ENCODE results near the gene HOXD13.

Gene HOXD13

GRCh38 chr2:176126929-176127773 lies 34.6 kb downstream of the HOXD13 start:
- no peaks in the 10 kb centered on the region for H3K9me2 ChIP-seq (replicated peaks; ENCODE audit: control insufficient read depth, low read length)
- H3K79me2 ChIP-seq (ENCODE audit: control insufficient read depth, low read length), result no peaks in the 10 kb centered on the region
- no peaks in the 10 kb centered on the region for H3K4me1 ChIP-seq (ENCODE audit: control insufficient read depth, low read length)
- no peaks in the 10 kb centered on the region for H3K9me3 ChIP-seq (ENCODE audit: control insufficient read depth, insufficient read depth, low read length)
- no peaks in the 10 kb centered on the region for H3F3A ChIP-seq (ENCODE audit: control insufficient read depth, insufficient read depth)
- H3K27me3 ChIP-seq (ENCODE audit: control insufficient read depth, low read length), result peaks cover 11% of the 10 kb centered on the region; the same call in 1 of the 2 replicates
- H3K27ac ChIP-seq (ENCODE audit: low read depth, low read length), result no peak overlapping the region
- H3K4me2 ChIP-seq (ENCODE audit: low read length), result no peak overlapping the region
- TF ChIP-seq CTCF (IDR thresholded peaks at IDR 0.05; ENCODE audit: low read depth, low read length, poor library complexity, severe bottlenecking) (peak; percentile 83), EZH2phosphoT487 (IDR thresholded peaks at IDR 0.05; ENCODE audit: borderline replicate concordance, low read length) (no peak)
- H4K20me1 ChIP-seq (ENCODE audit: control insufficient read depth, insufficient read depth, low read depth, low read length), result no peaks in the 10 kb centered on the region
- H3K36me3 ChIP-seq (ENCODE audit: control insufficient read depth, low read length), result no peaks in the 10 kb centered on the region
- no peak overlapping the region for H3K4me3 ChIP-seq (ENCODE audit: low read length)

- Histone ChIP-seq H3K4me1 (ENCODE audit: control insufficient read depth, low read length) (no peaks in the 10 kb centered on the region), H3K79me2 (ENCODE audit: control insufficient read depth, low read length) (no peaks in the 10 kb centered on the region), H3K27ac (ENCODE audit: low read depth, low read length) (no peak overlapping the region), H3K9me3 (ENCODE audit: control insufficient read depth, insufficient read depth, low read length) (no peaks in the 10 kb centered on the region), H3K36me3 (ENCODE audit: control insufficient read depth, low read length) (no peaks in the 10 kb centered on the region), H3K4me2 (ENCODE audit: low read length) (no peak overlapping the region), H3F3A (ENCODE audit: control insufficient read depth, insufficient read depth) (no peaks in the 10 kb centered on the region), H4K20me1 (ENCODE audit: control insufficient read depth, insufficient read depth, low read depth, low read length) (no peaks in the 10 kb centered on the region), H3K9me2 (replicated peaks; ENCODE audit: control insufficient read depth, low read length) (no peaks in the 10 kb centered on the region), H3K27me3 (ENCODE audit: control insufficient read depth, low read length) (peaks cover 11% of the 10 kb centered on the region; the same call in 1 of the 2 replicates), H3K4me3 (ENCODE audit: low read length) (no peak overlapping the region)
- no peak for TF ChIP-seq EZH2phosphoT487 (IDR thresholded peaks at IDR 0.05; ENCODE audit: borderline replicate concordance, low read length)
- no peak for TF ChIP-seq CTCF (IDR thresholded peaks at IDR 0.05; ENCODE audit: low read depth, low read length, poor library complexity, severe bottlenecking)
These were observed 35.2 kb downstream of the HOXD13 start for GRCh38 chr2:176127774-176128072.

- Histone ChIP-seq H3K27ac (ENCODE audit: low read depth, low read length) (no peak overlapping the region), H3K27me3 (ENCODE audit: control insufficient read depth, low read length) (peaks cover 11% of the 10 kb centered on the region; the same call in 1 of the 2 replicates), H3K4me3 (ENCODE audit: low read length) (no peak overlapping the region), H3K4me2 (ENCODE audit: low read length) (no peak overlapping the region), H3K4me1 (ENCODE audit: control insufficient read depth, low read length) (no peaks in the 10 kb centered on the region), H3K79me2 (ENCODE audit: control insufficient read depth, low read length) (no peaks in the 10 kb centered on the region), H3K9me2 (replicated peaks; ENCODE audit: control insufficient read depth, low read length) (no peaks in the 10 kb centered on the region), H3K9me3 (ENCODE audit: control insufficient read depth, insufficient read depth, low read length) (no peaks in the 10 kb centered on the region), H3F3A (ENCODE audit: control insufficient read depth, insufficient read depth) (no peaks in the 10 kb centered on the region), H4K20me1 (ENCODE audit: control insufficient read depth, insufficient read depth, low read depth, low read length) (no peaks in the 10 kb centered on the region), H3K36me3 (ENCODE audit: control insufficient read depth, low read length) (no peaks in the 10 kb centered on the region)
- TF ChIP-seq CTCF (IDR thresholded peaks at IDR 0.05; ENCODE audit: low read depth, low read length, poor library complexity, severe bottlenecking), result no peak
- TF ChIP-seq EZH2phosphoT487 (IDR thresholded peaks at IDR 0.05; ENCODE audit: borderline replicate concordance, low read length), result no peak
These were observed 35.9 kb downstream of the HOXD13 start for GRCh38 chr2:176128172-176128981.
